ENCODE measurements around the gene PLA2G4E. TPM values are rescaled to one million over a fixed set of nuclear protein-coding genes. Genes with fewer than 3 reads are reported as not detected.

PLA2G4E gene
- total RNA-seq, 4 donors from 2014 or later = not detected

GRCh38 chr15:42007386-42007785, 13.5 kb downstream of the PLA2G4E start:
- Histone ChIP-seq H3K27ac (no peak overlapping the region), H3K4me3 (no peak overlapping the region), H3K9me3 (no peaks in the 10 kb centered on the region), H3K4me1 (peaks cover 0 to 2% of the 10 kb centered on the region in 2 donors), H3K27me3 (no peaks in the 10 kb centered on the region), H3K36me3 (no peaks in the 10 kb centered on the region)
- in situ Hi-C loops (cut with MboI; ENCODE audit: low sequenced_read_pairs in 4 of 4) = no loop called here
- no peak for DNase-seq
- intact Hi-C loops (cut with DNase I; ENCODE audit: low total_unique reads) = no loop called here
- ATAC-seq = no peak
- TF ChIP-seq POLR2A (IDR thresholded peaks at IDR 0.05) (no peak), CTCF (IDR thresholded peaks at IDR 0.05 in 4 of 5, conservative IDR thresholded peaks at IDR 0.05 in 1 of 5) (no peak)

- in situ Hi-C loops (cut with MboI; ENCODE audit: low sequenced_read_pairs in 4 of 4) (no loop called here), intact Hi-C loops (cut with DNase I; ENCODE audit: low total_unique reads) (no loop called here)
- no peak overlapping the region for H3K4me3 ChIP-seq
- H3K36me3 ChIP-seq = no peaks in the 10 kb centered on the region
- no peak overlapping the region for H3K27ac ChIP-seq
- H3K9me3 ChIP-seq = no peaks in the 10 kb centered on the region
- DNase-seq (no peak), ATAC-seq (peak in 1 of 2 donors; percentile 27)
- no peak for TF ChIP-seq CTCF (IDR thresholded peaks at IDR 0.05 in 4 of 5, conservative IDR thresholded peaks at IDR 0.05 in 1 of 5)
- no peak for TF ChIP-seq POLR2A (IDR thresholded peaks at IDR 0.05)
- H3K27me3 ChIP-seq = no peaks in the 10 kb centered on the region
- H3K4me1 ChIP-seq = peaks cover 0 to 5% of the 10 kb centered on the region in 2 donors
Measured at GRCh38 chr15:42002333-42002732, 18.5 kb downstream of the PLA2G4E start.

- no peak for DNase-seq
- H3K4me1 ChIP-seq = peaks cover 0 to 5% of the 10 kb centered on the region in 2 donors
- H3K27me3 ChIP-seq = no peaks in the 10 kb centered on the region
- no peaks in the 10 kb centered on the region for H3K9me3 ChIP-seq
- no peak overlapping the region for H3K4me3 ChIP-seq
- no peak overlapping the region for H3K27ac ChIP-seq
- no peaks in the 10 kb centered on the region for H3K36me3 ChIP-seq
- no peak for ATAC-seq
- intact Hi-C loops (cut with DNase I; ENCODE audit: low total_unique reads) (no loop called here), in situ Hi-C loops (cut with MboI; ENCODE audit: low sequenced_read_pairs in 4 of 4) (no loop called here)
- no peak for TF ChIP-seq POLR2A (IDR thresholded peaks at IDR 0.05)
- no peak for TF ChIP-seq CTCF (IDR thresholded peaks at IDR 0.05 in 4 of 5, conservative IDR thresholded peaks at IDR 0.05 in 1 of 5)
Measured at GRCh38 chr15:42001236-42001635, 19.6 kb downstream of the PLA2G4E start.

GRCh38 chr15:41999290-42000285, 21.3 kb downstream of the PLA2G4E start:
- no peaks in the 10 kb centered on the region for H3K36me3 ChIP-seq
- H3K4me3 ChIP-seq = no peak overlapping the region
- intact Hi-C loops (cut with DNase I; ENCODE audit: low total_unique reads) = no loop called here
- H3K9me3 ChIP-seq = no peaks in the 10 kb centered on the region
- no peak for TF ChIP-seq CTCF (IDR thresholded peaks at IDR 0.05 in 4 of 5, conservative IDR thresholded peaks at IDR 0.05 in 1 of 5)
- no peak for TF ChIP-seq POLR2A (IDR thresholded peaks at IDR 0.05)
- H3K27ac ChIP-seq = no peak overlapping the region
- H3K27me3 ChIP-seq = no peaks in the 10 kb centered on the region
- H3K4me1 ChIP-seq = peaks cover 15 to 19% of the 10 kb centered on the region in 2 donors
- DNase-seq (no peak), ATAC-seq (no peak)
- in situ Hi-C loops (cut with MboI; ENCODE audit: low sequenced_read_pairs in 4 of 4) = loop anchor here in 2 of 4 donors (5.0 to 10.0 kb wide), 2 partner anchors 55 to 58 kb away; no protein-coding TSS in a partner anchor
